NCI-H187 (cell line): ENCODE measurements around the gene TCERG1L.
"Not testable (repeated sequence)": the region's sequence is repeated elsewhere in the genome, so short reads cannot be mapped to it uniquely, and the experiment has no call there.

Experiments
- DNase-seq, 2 experiments: peaks; one replicate each; lab custom pipeline; 2025; lab: John Stamatoyannopoulos, UW

TCERG1L gene

DNA sequence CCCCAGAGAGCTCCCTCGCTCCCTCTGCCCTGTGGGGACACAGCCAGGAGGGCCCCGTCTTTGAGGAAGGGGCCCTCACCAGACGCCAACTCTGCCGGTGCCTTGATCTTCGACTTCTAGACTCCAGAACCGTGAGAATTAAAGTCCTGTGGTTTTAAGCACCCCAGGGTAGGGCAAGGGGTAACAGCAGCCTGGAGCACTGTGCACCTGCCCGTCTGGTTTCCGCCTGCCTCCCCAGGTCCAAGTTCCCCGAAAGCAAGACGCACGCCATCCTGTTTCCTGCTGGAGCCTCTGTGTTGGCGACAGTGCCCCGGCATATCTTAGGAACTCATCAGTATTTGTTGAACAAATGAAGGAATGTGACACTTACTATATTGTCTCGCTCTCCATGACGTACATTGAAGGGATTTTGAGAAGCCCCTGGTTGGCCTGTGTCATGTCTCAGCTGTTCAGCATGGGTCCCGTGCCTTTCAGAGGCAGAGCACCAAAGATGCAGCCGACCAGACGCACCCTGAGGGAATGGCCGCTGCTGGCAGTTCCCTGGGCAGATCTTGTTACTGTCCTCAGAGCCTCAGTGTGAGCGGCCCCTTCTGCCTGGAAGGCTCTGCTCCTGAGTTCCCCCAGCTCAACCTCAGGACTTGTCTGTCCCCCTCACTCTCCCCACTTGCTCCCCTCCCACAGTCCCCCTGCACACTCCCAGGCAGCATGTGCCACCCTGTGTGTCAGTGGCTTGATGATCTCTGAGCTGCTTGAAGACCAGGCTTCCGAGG lies 226.2 kb downstream of the TCERG1L start:
- DNase-seq: no peak

DNA sequence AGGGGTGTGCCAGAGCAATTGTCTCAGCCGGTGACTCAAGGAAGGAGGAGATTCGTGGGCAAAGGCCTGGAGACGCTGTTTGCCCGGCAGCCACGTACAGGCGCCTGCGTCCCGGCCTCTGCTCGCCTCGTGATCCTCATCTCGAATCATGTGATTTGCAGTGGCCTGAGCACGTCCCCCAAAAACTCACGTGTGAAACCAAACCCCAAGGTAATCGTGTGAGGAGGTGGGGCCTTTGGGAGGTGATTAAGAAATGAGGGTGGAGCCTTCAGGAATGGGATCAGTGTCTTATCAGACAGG lies 226.8 kb downstream of the TCERG1L start:
- no peak for DNase-seq

DNA sequence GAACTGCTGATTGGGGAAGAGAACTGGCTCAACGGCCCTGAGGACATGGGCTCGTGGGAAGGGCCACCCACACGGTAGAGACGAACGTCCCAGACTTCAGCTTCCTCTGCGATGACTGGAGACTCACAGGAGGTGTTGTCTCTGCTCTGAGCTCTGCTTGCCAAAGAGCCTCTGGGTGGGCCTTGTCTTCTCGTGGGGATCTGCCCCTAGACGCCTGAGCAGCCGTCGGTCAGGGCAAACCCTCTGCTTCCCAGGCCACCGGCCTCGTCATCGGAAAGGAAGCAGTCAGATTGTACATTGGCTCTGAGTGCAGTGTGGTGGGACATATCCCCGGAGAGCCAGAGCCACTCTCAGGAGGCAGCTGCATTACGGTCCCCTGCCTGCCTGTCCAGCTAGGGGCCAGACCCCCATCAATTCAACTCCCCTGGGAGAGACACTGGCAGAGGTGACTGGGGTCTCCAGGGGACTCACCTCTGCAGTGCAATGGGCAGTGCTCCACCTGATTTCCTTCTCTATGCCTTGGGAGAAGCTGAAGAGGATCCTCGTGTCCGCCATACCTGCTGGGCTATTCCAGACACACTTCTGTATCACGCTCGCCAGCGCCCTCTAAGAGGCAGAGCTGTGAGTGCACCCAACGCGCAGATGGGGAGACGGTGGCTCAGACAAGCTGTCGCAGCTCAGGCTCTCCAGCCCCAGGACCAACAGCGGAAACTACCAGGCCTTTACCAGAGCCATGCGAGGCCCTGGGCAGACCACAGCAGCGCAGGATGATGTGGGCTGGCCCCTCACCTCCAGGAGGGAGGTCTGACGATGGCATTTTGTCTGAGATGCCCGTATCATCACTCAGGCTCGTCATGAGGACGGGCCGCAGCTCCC lies 227.4 kb downstream of the TCERG1L start:
- no peak for DNase-seq

DNA sequence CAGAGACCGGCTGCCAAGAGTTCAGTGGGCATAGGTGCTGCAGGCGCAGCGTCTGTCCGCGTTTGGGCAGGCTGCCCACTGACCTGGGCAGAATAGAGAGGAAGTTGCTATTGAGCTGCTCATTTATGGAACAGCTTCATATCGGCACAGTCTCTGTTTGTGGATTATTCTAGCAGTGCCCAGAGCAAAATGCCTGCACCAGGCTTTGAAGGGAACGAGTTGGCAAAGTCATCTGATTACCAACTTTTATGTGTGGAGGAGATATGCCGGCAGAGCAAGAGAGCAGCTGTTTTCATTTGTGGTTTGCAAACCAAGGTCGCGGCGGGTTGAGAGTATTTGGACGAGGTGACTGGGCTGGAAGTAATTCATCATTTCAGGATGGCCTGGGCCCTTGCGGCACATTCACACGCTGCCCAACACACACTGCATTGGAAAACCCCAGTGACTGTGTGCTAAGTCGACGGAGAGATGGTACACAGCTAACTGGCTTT lies 228.5 kb downstream of the TCERG1L start:
- no peak for DNase-seq

DNA sequence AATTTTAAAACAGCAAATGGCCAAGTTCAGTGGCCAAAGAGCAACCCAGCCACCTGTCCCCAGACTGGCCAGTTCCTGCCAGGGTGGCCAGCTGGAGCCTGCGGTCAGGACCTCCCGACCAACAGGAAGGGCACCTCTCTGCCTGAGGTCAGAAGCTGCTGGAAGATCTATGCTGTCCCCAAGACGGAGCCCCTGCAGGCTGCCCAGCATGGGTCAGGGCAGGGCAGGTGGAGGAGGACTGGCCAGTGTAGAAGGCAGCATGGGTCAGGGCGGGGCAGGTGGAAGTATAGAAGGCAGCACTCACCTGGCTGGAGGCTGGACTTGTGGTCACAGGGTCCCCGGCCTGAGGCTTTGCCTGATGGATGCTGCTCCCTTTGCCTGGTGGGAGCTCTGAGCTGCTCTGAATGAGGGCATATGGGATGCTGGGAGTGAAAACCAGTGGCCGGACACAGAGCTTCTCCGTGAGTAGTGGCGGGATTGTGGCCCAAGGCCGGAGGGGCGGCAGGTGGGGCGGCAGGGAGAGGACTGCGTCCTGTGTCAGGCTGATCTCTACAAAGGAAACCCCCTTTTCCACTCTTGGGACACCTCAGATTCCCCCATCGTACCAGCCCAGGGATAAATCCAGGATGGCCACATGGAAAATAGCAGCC lies 229.2 kb downstream of the TCERG1L start:
- DNase-seq: no peak

DNA sequence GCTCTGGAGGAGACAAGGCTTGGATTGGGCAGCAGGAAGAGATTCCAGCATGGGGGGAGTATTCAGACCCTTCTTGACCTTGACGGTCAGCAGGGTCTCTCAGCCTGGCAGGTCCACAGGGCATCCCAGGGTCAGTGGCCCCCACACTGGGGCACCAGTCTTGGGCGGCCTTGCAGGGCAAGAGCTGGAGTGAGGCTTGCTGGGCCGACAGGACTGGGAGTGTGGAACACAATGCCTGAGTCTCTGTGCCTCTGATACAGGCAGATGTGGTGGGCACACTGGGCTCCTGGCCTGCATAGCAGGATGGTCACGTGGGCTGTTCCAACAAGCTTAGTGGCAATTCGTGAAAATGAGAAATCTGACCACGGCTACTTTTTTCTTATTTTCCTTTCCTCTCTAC lies 229.7 kb downstream of the TCERG1L start:
- no peak for DNase-seq

DNA sequence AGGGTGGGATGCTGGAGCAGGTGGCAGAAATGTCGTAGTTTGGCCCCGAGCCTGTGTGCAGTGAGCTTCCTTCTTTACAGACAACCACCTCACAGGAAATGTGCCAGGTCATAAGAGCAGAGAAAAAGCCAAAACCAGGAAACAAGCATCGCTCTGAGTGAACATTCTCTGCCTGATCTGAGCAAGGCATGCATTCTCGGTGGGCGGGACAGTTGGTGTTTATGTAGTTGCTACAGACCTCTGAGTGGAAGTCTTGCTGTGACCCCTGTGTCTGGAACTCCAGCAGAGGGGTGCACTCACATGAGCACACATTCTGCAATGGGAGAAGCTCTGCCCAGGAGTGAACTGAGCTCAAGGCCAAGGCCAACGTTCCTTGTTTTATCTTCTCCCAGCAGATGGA lies 230.1 kb downstream of the TCERG1L start:
- DNase-seq: no peak

DNA sequence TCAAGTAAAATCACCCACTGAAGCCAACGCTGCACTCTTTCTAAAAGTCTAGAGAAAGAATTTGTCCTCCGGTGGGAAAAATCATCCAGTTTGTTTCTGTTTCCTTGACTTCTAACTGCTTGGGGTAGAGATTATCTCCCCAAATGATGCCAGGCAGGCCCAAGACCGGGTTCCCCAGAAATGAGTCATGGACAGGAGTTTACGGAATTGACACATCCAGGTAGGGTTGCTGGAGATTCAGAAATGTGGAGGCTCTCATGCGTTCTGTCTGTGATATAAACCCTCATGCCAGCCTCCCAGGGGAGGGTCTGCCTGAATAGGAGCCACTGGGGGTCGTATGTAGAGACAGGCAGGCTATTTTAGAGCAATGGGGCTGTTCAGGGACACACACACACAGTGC lies 230.9 kb downstream of the TCERG1L start:
- DNase-seq: no peak

DNA sequence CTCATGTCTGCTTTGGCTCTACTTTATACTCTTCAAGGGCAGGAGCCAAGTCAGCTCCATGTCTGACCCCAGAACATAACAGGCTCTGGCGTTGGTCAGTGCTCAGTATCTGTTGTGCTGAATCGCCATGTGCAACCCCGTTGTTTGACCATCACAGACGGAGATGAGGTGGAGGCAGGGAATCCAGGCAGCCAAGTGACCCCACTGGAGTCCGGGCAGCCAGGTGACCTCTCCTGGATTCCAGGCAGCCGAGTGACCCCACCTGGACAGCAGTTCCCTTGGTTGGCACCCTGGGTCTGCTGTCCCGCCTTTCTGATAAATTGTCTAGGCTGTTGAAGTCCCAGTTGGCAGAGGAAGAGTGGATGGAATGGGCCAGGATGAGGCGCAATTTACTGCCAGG lies 232.2 kb downstream of the TCERG1L start:
- no peak for DNase-seq

DNA sequence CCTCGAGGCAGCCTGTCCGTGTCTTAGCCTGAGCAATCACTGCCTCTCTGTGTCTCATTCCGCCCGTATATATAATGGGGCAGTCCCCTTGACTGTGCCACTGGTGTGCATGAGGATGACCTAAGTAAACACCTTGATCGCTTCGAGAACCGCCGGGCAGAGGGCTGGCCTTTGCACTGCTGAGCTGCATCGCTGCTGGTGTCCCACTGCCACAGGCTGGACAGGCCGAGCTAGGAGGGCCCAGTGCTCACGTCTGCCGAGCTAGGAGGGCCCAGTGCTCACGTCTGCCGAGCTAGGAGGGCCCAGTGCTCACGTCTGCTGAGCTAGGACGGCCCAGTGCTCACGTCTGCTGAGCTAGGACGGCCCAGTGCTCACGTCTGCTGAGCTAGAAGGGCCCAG lies 232.6 kb downstream of the TCERG1L start:
- not testable (repeated sequence) for DNase-seq

DNA sequence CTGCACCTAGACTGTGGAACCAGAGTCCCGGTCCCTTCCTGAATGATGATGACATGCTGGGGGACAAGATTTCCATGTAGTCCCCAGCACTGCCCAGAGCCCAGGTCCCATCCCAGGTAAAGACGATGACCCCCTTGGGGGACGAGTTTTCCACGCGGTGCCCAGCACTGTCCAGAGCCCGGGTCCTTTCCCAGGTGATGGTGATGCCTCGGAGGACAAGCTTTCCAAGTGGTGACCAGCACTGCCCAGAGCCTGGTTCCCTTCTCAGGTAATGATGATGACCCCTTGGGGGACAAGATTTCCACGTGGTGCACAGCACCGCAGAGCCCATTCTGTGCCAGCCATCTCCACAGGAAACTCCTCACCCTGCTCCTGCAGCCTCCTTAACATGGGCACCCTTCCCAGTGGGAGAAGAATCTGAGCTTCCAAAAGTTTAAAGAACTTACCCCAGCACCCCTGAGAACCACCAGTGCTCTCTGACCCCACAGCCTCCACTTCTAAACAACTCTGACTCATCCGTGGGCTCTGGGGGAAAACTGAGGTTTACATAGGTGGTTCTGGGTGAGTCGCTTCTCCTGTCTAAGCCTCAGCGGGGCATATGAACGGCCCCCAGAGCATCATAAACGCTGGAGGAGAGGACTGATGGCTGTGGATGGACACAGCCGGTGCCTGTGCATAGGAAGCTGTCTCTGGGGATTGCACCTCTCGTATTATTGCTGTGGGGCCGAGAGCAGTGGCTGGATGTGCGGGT lies 233.2 kb downstream of the TCERG1L start:
- DNase-seq: no peak

DNA sequence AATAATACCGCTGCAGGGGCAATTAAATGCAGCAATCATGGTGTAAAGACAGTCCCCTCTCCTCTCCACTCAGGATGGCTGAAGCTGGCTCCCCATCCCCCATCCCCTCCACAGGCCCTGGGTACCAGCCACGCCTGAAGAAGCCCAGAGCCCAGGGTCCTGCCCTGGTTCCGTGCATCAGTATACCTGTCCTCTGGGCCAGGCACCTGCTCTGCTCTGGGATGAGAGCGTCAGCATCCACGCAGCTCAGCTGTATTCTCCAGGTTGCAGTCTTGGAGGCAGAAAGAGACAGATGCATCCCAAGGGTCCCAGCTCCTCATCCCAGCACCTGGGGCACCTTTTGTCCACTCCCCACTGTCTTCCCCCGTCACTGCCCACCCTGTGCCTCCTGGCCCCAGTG lies 233.8 kb downstream of the TCERG1L start:
- no peak for DNase-seq

DNA sequence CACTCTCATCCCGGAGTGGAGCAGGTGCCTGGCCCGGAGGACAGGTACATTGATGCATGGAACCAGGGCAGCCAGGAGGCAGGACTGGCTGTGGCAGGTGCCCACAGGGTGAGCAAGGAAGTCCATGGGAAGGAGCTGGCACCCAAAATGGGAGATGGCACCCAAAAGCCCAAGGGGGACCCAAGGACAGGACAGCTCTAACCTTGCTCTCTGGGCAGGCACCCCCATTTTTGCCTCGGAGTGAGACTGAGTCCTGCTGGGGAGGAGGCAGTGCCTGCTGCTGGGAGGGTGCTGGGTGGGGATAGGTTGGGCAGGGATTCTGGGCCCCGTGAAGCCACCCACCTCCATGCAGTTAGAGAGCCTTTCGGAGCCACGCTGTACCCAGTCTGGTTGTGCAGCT lies 234.5 kb downstream of the TCERG1L start:
- DNase-seq: no peak

DNA sequence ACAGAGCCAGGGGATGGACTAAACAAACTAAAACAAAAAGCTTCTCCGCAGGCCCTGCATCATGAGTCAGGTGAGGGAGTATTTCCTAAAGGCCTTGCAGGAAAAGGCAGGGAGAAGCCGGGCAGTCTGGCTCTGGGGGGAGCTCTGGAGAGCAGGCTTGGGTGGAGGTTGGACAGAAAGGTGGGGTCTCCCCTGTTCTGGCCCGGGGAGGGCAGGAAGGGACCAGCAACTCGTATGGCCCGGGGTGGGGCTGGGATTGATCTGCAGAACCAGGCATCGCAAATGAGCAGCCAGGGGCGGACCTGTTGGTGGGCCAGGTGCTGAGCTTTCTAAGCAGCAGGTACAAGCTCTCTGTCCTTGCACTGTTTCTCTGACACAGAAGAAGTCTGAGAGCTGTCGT lies 235.2 kb downstream of the TCERG1L start:
- DNase-seq: no peak

DNA sequence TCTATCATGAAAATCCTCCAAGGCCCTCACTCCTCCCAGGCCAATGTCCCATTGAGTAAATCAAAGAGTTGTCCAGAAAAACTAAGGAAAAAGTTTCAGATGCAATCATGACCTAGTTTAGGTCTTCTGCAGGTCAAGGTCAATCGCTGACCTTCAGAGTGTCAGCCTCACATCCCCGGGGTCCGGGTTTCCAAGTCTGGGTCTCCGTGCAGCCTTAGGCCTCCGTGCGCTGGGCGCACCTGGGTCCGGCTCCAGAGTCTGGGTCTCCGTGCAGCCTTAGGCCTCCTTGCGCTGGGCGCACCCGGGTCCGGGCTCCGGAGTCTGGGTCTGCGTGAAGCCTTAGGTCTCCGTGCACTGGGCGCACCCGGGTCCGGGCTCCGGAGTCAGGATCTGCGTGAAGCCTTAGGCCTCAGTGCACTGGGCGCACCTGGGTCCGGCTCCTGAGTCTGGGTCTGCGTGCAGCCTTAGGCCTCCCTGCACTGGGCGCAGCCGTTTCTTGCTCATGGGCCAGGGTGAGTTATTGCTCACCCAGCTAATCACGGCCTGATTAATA lies 236.2 kb downstream of the TCERG1L start:
- DNase-seq: no peak

DNA sequence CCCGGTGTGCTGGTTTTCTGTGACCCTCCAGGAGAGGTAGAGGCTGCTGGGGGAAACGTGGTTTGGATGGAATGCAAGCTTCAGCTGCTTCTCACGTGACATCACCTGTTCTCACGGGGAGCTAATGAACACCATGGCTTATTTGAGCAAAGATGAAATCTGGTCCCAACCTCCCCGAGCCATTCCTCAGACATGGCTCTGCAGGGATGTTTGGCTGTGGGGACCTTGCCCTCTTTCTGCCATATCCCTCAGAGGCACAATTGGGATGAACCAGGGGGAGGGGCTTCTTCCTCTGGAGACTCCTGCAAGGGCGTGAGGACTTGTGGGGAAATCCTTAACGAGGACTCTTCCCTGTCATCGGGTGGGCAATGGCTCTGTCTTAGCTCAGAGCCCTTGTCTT lies 236.8 kb downstream of the TCERG1L start:
- no peak for DNase-seq

DNA sequence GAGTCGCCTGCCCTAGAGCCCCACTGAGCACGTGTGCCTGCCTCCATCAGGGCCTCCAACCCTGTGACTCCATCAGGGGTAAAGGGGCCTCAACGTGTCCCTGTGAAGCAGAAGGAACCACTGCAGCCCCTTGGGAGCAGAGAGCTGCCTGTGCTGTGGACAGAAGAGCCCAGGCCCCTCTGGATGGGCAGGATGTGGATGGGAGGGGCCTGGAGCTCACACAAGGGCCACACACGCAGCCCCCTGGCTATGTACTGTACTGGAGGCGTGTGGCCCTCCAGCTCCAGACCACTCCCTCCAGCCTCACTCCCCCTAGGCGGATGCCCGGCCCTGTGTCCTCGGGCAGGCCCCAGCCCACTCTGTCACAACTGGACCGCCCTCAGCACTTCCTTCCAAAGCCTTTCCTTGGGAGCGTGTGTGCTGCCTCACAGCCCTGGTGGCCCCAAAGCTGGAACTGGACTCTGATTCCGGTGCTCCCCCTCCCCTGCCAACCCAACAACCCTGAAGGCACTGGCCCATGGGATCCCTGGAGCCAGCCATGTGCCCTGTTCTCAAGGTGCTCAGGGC lies 238.0 kb downstream of the TCERG1L start:
- DNase-seq: no peak

DNA sequence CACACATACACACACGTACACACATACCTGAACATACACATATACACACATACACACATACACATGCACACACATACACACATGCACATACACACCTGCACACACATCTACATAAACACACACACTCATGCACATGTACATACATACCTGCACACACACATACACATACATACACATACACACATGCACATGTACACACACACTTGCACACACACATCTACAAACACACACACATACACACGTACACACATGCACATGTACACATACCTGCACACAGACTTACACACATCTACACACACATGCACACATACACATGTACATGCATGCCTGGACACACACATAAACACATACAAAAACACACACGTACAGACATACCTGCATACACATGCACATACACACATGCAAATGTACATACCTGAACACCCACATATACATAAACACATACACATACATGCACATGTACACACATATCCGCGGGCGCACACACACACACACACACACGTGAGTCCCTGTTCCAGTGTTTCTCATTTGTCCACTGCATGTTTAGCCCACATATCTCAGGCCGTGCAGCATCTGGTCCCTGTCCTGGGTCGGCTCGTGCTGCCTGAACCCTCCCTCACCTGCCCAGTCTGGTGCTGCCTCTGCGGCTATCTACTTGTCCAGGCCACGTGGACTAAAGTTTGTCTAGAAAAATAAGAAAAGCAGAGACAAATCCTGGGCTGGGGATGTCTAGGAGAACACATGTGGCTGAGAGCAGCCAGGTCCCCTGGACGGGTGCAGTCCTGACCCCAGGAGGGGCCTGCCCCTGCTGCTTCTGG lies 238.7 kb downstream of the TCERG1L start:
- DNase-seq: no peak

DNA sequence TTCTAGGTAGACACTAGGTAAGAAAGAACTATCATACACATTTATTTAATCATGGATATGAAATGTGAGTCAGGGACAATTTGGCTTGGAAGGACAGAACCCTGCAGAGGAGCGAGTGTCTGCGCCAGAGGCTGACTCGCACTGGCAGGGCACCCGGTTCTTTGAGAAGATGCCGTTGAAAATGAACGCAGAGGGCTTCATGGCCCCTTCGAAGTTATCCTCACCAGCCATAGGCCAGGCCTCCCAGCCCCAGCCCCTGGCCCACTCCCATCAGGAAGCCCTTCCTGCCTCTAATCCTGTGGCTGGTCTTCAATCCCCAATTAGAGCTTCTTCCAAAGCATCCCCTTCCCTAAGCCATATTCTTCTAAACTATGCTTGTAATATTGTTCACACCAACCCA lies 239.8 kb downstream of the TCERG1L start:
- no peak for DNase-seq

DNA sequence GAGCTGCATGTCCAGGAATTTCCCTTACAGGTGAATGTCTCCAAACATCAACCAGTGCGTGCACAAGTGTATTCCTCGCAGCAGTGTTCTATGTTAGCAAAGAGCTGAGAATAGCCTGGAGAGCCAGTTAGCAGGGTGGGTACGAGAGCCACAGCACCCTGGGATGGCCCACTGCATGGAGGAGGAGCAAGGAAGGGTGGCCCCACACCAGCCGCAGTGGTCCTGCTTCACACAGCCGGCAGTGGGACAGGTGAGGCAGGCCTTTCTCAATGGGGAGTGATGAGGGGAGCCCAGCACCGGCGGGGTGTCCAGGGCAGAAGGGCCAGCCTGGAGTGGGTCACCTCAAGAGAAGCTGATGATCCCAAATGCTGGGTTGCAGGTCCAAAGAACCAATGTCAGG lies 240.7 kb downstream of the TCERG1L start:
- no peak for DNase-seq

DNA sequence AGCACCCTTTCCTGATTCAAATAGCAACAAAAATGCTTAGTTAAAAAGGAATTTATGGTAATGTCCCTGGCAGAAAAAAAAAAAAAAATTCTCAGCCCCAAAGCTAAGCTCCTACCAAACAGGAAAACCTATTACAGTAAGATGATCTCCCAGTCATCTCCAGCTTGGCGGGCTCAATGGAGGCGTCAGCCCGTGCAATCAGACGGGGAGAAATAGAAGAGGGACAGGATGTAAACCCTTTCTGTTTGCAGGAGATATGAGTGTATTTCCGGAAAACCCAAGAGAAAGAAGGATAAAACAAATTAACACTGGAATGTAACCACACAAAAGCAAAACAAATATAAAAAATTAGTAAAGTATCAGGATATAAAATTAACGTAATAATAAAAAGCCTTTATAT lies 242.8 kb downstream of the TCERG1L start:
- DNase-seq: no peak
